Stimulated activated CD4-positive, alpha-beta T cell treated with anti-CD3 and anti-CD28 coated beads, Interleukin-15, amount 100 ng/mL, for 48 hours (primary cell): Measurements from ENCODE around the gene NIM1K.
"Not testable (repeated sequence)": the region's sequence is repeated elsewhere in the genome, so short reads cannot be mapped to it uniquely, and the experiment has no call there.

Source experiments
- DNase-seq, 2 donors: peaks; one replicate each; pipeline ENCODE4 v3.0.0-alpha.2; 2020; ENCODE audit warnings: low read depth in 2 of 2

The NIM1K gene

DNA sequence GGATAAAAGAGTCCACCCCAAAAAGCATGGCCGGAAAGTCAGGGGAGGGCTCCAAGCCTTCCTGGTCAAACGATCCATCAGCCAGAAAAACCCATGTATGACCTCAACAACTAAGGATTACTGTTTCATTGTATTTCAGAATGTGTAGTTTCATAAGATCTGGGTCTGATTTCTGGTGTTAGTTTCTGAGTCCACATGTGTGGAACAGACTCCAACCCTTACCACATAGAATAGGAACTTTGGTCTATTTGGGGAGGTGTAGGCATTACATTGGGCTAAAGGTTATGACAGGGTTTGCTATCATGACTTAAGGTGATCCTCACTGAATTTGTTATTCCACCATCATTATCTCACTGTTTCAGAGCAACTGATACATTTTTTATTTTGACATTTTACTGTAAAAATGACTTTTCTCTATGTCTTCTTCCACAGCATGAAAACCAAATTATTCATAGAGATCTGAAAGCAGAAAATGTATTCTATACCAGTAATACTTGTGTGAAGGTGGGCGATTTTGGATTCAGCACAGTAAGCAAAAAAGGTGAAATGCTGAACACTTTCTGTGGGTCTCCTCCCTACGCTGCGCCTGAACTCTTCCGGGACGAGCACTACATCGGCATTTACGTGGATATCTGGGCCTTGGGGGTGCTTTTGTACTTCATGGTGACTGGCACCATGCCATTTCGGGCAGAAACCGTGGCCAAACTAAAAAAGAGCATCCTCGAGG, 87.7 kb downstream of the NIM1K start:
- DNase-seq = no peak

DNA sequence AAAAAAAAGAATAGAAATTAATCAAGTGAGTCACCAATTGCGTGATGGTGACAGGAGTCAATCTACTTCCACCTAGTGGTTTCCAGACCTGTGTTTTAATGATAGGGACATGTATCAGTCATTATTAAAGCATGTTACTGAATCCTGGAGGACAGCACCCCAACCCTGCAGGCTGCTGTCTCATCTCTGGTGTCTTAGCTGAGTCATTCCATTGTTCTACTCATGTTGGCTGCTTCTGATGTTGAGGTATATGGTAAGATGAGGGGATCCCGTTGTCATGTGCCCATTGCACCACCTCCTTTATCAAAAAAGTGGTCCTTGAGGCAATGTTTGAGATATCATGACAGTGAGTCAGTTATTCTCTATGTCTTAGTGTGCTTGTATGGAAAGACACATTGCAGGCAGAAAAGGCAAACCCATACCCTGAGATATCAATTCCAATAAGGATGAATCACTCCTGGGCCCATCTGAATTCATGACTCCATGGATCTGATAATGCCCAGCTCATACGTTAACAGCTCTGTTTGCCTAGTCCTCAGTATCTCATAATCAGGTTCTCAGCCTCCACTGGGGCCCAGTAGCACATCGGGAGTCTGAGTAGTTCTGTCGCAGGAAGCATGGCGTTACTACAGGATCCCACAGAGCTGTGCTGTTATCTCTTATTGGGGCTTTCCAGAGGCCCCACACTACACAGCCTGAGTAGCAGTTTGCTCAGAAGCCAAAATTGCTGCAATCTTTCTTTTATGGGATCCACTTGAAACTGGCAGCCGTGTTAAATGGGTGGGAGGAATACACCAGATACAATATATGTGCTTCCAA, 90.0 kb downstream of the NIM1K start:
- DNase-seq = peak in 1 of 2 donors; percentile 8

DNA sequence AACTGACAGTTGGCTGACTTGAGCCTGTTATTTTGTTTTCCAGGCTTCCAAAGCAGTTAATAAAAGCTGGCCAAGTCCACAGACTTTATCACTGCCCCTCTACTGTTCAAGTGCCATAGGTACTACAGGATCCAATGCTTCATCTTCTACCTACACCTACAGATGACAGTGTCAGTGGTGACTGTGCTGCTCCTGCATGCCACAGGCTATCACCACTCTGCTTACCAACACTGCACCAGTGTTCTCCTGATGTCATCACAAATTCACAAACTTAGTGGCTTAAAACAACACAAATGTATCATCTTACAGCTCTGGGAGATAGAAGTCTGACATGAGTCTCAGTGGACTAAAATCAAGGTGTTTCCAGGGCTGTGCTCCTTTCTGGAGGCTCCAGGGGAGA, 94.6 kb downstream of the NIM1K start:
- DNase-seq = no peak

- DNase-seq = no peak
These were observed 95.5 kb downstream of the NIM1K start for GRCh38 chr5:43287493-43287892.

DNA sequence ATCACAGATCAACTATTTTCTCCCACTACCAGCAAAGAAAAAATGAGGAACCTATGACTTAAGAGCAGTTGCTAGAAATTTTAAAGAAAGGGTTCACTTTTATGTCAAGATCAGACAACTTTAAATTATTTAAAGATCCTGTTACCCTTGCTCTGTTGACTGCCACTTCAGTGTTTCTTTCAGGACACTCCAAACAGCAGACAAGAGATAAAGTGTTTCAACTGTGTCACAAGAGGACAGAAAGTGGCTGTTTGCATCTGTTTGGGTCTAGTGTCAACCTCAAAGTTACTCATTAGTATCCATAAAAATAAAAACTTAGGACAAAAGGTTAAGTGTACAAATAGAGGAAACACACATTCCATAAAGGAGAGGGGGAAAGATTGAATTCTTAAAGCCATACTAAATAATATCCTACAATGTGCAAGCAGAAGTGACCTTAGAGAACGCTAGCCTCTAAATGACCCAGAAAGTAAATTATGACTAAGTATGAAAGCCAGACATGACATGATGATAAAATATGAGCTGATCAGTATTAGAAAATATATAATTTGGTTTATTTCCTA, 96.3 kb downstream of the NIM1K start:
- DNase-seq = no peak

GRCh38 chr5:43290726-43291125, 98.7 kb downstream of the NIM1K start:
- DNase-seq = no peak

DNA sequence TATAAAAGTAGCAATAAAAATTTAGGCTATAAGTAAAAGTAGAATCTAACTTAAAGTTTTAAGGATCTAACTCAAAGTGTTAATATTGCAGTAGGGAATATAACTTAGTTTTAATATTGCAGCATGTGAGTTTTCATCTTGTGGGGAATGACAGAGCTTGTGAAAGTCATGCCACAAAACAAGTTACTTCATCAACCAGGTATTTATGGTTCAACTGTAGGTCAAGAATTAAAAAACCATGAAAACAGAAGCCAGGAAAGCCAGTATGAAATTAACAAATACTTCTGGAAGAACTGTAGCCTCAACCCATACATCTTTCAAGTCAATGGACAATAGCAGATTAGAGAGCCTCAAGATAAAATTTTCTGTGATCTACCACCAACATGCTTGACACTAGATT, 102.2 kb downstream of the NIM1K start:
- no peak for DNase-seq

- DNase-seq = no peak
These were observed 103.2 kb downstream of the NIM1K start for GRCh38 chr5:43295202-43295601.

- no peak for DNase-seq
These were observed 104.8 kb downstream of the NIM1K start for GRCh38 chr5:43296835-43297234.

DNA sequence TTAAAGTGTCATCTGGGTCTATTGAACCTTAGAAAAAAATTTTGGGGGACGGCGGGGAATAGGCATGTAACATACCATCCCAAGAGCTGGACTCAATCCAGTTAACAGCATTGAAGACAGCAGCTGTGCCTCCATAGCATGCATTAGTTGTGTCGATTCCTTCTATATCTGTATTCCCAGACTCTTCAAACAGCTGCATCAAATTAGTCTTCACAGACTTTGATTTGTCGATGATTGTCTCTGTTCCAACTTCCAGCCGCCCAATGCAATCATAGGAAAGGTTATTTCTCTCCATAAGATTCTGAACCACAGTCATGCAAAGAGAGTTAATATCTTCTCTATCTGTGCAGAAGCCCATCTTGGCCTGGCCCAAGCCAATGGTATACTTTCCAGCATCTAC, 106.4 kb downstream of the NIM1K start:
- no peak for DNase-seq

- DNase-seq = no peak
These were observed 108.1 kb downstream of the NIM1K start for GRCh38 chr5:43300112-43300511.

GRCh38 chr5:43301653-43302091, 109.6 kb downstream of the NIM1K start:
- DNase-seq = no peak

GRCh38 chr5:43302481-43302880, 110.5 kb downstream of the NIM1K start:
- no peak for DNase-seq

DNA sequence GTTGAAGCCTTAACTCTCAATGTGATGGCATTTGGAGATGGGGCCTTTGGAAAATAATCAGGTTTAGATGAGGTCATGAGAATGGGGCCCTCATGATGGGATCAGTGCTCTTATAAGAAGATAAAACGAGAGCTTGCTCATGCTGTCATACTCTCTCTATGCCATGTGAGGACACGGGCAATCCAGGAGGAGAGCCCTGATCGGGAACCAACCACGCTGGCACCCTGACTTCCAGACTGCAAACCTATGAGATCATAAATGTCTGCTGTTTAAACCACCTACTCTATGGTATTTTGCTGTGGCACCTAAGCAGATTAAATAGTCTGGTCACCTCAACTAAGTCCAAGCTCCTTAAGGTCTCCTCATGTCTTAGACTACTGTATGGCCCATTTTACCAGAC, 111.2 kb downstream of the NIM1K start:
- DNase-seq = no peak

DNA sequence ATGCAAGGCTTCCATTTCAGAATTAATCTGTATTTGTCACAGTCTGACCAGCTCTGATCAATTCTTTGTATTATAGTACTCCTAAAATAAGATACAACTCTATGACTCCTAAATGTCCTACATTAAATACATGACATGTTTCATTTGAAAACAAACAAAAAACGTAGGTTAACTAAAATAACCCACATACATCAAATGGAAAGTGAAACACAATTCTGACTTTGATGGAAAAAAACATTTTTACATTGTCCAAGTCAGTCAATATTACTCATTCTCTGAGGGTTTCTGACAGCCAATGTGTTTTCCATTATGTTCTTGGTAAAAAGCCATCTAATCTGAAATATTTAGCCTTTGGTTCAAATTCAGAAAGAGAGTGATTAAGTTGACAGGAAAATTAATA, 112.5 kb downstream of the NIM1K start:
- no peak for DNase-seq

DNA sequence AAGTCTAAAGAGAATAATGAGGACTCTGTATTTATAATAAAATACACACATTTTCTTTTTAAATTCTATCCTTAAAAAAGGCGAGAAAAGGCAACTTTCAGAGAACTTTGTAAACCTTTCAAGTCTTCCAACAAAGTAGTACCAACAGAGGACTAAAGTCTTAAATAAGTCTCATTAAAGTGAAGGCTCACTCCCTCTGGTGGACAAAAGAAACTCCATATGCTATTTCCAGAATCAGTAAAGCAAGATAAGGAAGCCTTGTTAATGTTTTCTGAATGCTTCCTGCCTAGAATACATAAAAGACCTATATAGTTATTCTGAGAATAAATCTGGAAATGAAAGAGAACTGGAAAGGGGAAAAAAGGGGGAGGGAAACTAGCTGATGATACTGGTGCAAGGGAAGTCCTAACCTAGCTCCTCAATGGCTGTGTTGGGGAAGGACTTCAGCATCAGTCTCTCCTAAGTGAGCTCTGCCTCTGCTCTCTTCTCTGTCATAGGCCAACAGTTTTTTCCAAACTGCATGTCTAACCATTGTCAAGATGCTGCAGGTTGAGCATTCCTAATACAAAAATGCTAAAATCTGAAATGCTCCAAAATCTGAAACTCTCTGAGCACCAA, 114.0 kb downstream of the NIM1K start:
- DNase-seq = no peak

DNA sequence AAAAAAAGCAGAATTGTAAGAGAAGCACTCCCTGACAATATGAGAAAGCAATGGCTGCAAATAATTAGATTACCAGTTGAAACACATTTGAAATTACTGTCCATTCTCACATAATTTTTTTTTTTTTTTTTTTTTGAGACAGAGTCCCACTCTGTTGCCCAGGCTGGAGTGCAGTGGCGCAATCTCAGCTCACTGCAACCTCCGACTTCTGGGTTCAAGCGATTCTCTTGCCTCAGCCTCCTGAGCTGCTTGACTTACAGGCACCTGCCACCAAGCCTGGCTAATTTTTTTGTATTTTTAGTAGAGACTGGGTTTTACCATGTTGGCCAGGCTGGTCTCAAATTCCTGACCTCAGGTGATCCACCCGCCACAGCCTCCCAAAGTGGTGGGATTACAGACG, 114.9 kb downstream of the NIM1K start:
- DNase-seq = not testable (repeated sequence)

- DNase-seq = no peak
These were observed 117.1 kb downstream of the NIM1K start for GRCh38 chr5:43309122-43309521.

GRCh38 chr5:43309637-43310036, 117.6 kb downstream of the NIM1K start:
- no peak for DNase-seq

DNA sequence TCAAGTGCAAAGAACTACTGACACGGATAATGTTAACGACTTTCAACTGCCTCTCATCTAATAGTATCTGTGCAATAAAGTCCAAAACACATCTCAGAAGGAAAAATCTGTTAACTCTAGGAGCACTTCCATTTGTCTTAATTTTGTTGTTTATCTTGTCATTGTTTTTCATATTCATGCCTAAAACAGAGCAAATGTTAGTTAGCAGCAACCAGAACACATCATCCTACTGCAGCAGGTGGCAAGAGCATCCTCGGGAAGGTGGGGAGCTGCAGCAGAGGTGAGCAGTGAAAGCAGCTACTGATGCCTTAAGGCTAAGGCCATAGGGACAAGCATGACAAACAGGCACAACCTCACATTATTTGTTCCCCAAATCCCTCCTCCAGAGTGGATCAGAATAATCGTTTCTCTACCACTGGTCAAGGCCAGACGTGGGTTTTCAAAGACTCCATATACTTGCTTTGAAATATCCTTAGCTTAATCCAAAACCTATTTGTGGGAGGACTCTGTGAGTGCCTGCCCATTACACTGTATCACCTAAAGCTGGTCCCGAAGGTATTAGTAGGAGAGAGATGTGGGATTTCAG, 120.1 kb downstream of the NIM1K start:
- DNase-seq = no peak

DNA sequence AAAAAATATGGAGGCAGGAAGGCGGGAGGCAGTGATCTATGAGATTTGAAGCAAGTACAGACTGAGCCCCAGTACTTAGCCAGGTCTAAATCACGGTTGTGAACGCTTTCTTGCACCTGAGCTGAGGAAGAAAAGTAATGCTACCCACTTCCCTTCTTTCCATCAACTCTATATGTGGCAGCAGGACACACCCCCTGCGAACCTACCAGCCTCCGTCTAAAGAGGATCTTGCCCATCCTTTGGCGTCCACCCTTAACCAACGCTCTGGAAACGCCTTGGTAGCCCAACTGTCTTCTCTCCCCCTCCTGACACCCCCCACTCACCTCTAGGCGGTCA, 120.6 kb downstream of the NIM1K start:
- no peak for DNase-seq
